CD4-positive, alpha-beta T cell (primary cell): ENCODE data around the gene ADSL. TPM values are rescaled to one million over a fixed set of nuclear protein-coding genes. Genes with fewer than 3 reads are reported as not detected.

Experiments
- ATAC-seq: fragments of 200-7000 bp; cut with Tn5 transposase; one replicate; pipeline ENCODE4 v1.10.0; 2022; ENCODE audit warnings: mild to moderate bottlenecking; ENCODE audit not compliant: poor library complexity
- CTCF ChIA-PET: fragments of 350-600 bp; sonication (Branson Sonifier 250); formaldehyde crosslinking; loops from one replicate; lab custom pipeline; 2021; ENCODE audit warnings: antibody characterized with exemption, inconsistent platforms; lab: Charles Lee
- POLR2A ChIA-PET: fragments of 350-600 bp; sonication (Branson Sonifier 250); formaldehyde crosslinking; loops from one replicate; lab custom pipeline; 2021; ENCODE audit warnings: antibody characterized with exemption, inconsistent platforms; lab: Charles Lee
- DNase-seq, 14 experiments: peaks; one replicate each; pipeline ENCODE4 v3.0.0-alpha.2; 2013 to 2020; ENCODE audit warnings: mixed read lengths in 2 of 14
- H3K27ac ChIP-seq, 2 donors: one replicate each; pipeline versions ENCODE4 v1.5.1 to v1.7.0; 2013; ENCODE audit warnings: low read length in 2 of 2, low read depth in 1 of 2, mild to moderate bottlenecking in 1 of 2
- H3K27me3 ChIP-seq, 2 experiments: 1 replicate in 1 of 2; 2 replicates in 1 of 2; pipeline versions ENCODE4 v1.6.1 to v1.7.0; 2013; ENCODE audit warnings: low read length in 2 of 2, control low read depth in 1 of 2, mild to moderate bottlenecking in 1 of 2, moderate library complexity in 1 of 2; ENCODE audit not compliant: insufficient read depth in 2 of 2, control insufficient read depth in 1 of 2
- H3K36me3 ChIP-seq: one replicate; pipeline ENCODE4 v1.6.1; 2013; ENCODE audit warnings: low read length, control low read depth; ENCODE audit not compliant: insufficient read depth
- H3K4me1 ChIP-seq: one replicate; pipeline ENCODE4 v1.6.1; 2013; ENCODE audit warnings: low read length, control low read depth; ENCODE audit not compliant: insufficient read depth
- H3K4me3 ChIP-seq: one replicate; pipeline ENCODE4 v1.5.1; 2013; ENCODE audit warnings: mild to moderate bottlenecking, low read length, moderate library complexity
- H3K9me3 ChIP-seq, 2 experiments: 1 replicate in 1 of 2; 2 replicates in 1 of 2; pipeline versions ENCODE4 v1.6.1 to v1.7.0; 2013; ENCODE audit warnings: low read length in 2 of 2, mild to moderate bottlenecking in 2 of 2, control low read depth in 1 of 2, moderate library complexity in 1 of 2; ENCODE audit not compliant: control insufficient read depth in 1 of 2, insufficient read depth in 1 of 2
- H3K27ac Mint-ChIP-seq: one replicate; pipeline ENCODE4 v1.8.0; 2020; ENCODE audit warnings: mixed read lengths
- H3K27me3 Mint-ChIP-seq: one replicate; pipeline ENCODE4 v1.8.0; 2021; ENCODE audit warnings: mixed read lengths
- H3K36me3 Mint-ChIP-seq: one replicate; pipeline ENCODE4 v1.8.0; 2021; ENCODE audit warnings: low read depth, mixed read lengths
- H3K4me1 Mint-ChIP-seq: one replicate; pipeline ENCODE4 v1.8.0; 2021; ENCODE audit warnings: low read depth, mixed read lengths
- H3K4me3 Mint-ChIP-seq: one replicate; pipeline ENCODE4 v1.8.0; 2020; ENCODE audit warnings: mild to moderate bottlenecking, mixed read lengths
- H3K9me3 Mint-ChIP-seq: one replicate; pipeline ENCODE4 v1.8.0; 2020; ENCODE audit warnings: mixed read lengths
- CTCF ChIP-seq: fragments of 200-600 bp; IDR thresholded peaks from one replicate; pipeline ENCODE4 v1.8.0; 2022; ENCODE audit warnings: antibody characterized with exemption, mild to moderate bottlenecking
- intact Hi-C, 2 experiments: fragments of 100-400 bp; cut with DNase I in 1 of 2; cut with micrococcal nuclease in 1 of 2; formaldehyde crosslinking; loops; one replicate each; pipeline versions ENCODE4 v1.15.1 to v1.9.0; 2023 to 2025; cut with DNase I, micrococcal nuclease
- total RNA-seq, 174 experiments: library from RNA in 2 of 174; stranded (reverse) in 2 of 174; gene quantifications; one replicate each; pipeline ENCODE4 v1.2.3 and lab custom pipeline; 2021 to 2026

ADSL gene
- total RNA-seq, 2 experiments from 2014 or later: 62.9 to 75.3 TPM

GRCh38 chr22:40361100-40361499, 14.8 kb downstream of the ADSL start:
- Histone ChIP-seq H3K9me3 (no peaks in the 10 kb centered on the region), H3K27me3 (no peaks in the 10 kb centered on the region), H3K4me1 (no peaks in the 10 kb centered on the region), H3K4me3 (no peak overlapping the region), H3K27ac (no peak overlapping the region), H3K36me3 (peaks cover 95% of the 10 kb centered on the region)
- DNase-seq (no peak), ATAC-seq (no peak)
- H3K36me3 Mint-ChIP-seq: peaks cover 98% of the 10 kb centered on the region
- CTCF ChIA-PET: interaction anchor here (0.7 kb wide), 1 partner anchor 513 kb away, joined by 3 read pairs; no protein-coding TSS in a partner anchor
- intact Hi-C loops: no loop called here
- no peaks in the 10 kb centered on the region for H3K9me3 Mint-ChIP-seq
- POLR2A ChIA-PET: interaction anchor here (0.9 kb wide), 1 partner anchor 141 kb away, joined by 3 read pairs; no protein-coding TSS in a partner anchor
- no peak overlapping the region for H3K27ac Mint-ChIP-seq
- TF ChIP-seq CTCF: no peak
- H3K27me3 Mint-ChIP-seq: no peaks in the 10 kb centered on the region
- no peak overlapping the region for H3K4me3 Mint-ChIP-seq
- no peaks in the 10 kb centered on the region for H3K4me1 Mint-ChIP-seq

GRCh38 chr22:40363059-40363458, 16.8 kb downstream of the ADSL start:
- POLR2A ChIA-PET: no interaction called here
- H3K4me3 Mint-ChIP-seq: no peak overlapping the region
- no peak overlapping the region for H3K4me3 ChIP-seq
- no peak for TF ChIP-seq CTCF
- H3K4me1 Mint-ChIP-seq: no peaks in the 10 kb centered on the region
- no peak for ATAC-seq
- no peak overlapping the region for H3K27ac ChIP-seq
- no peaks in the 10 kb centered on the region for H3K9me3 ChIP-seq
- H3K27me3 Mint-ChIP-seq: no peaks in the 10 kb centered on the region
- H3K27me3 ChIP-seq: no peaks in the 10 kb centered on the region
- intact Hi-C loops: no loop called here
- H3K36me3 ChIP-seq: peaks cover 97% of the 10 kb centered on the region
- H3K4me1 ChIP-seq: no peaks in the 10 kb centered on the region
- H3K9me3 Mint-ChIP-seq: no peaks in the 10 kb centered on the region
- CTCF ChIA-PET: interaction anchor here (1.0 kb wide), 1 partner anchor 15 kb away, joined by 3 read pairs; no protein-coding TSS in a partner anchor
- peak overlapping the region; percentile 65 for H3K27ac Mint-ChIP-seq
- no peak for DNase-seq
- H3K36me3 Mint-ChIP-seq: peaks cover 99% of the 10 kb centered on the region

DNA sequence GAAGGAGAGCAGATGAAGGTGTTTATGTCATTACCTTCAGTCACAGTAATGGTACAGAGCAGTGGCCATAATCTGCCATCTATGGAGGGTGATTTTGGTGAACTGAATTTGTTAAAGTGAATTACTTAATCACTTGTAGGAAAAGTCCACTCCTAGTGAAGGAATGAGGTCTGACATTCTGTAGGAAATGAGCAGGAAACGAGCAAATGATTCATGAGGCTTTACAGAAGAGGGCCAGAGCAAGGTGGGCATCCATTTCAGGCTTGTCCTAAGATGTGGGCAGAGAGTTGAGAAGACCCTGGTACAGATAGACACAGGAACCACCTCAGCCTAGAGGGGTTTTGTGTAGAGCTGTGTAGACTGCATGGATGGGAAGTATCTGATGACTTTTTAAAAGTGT, 18.1 kb downstream of the ADSL start:
- no peaks in the 10 kb centered on the region for H3K4me1 ChIP-seq
- H3K4me3 ChIP-seq: no peak overlapping the region
- peak overlapping the region in 1 of 2 donors; percentile 21 for H3K27ac ChIP-seq
- POLR2A ChIA-PET: interaction anchor here (1.0 kb wide), 1 partner anchor 24 kb away, joined by 3 read pairs; no protein-coding TSS in a partner anchor
- H3K27me3 ChIP-seq: no peaks in the 10 kb centered on the region
- ATAC-seq: no peak
- DNase-seq: no peak
- H3K27me3 Mint-ChIP-seq: no peaks in the 10 kb centered on the region
- no peak overlapping the region for H3K4me3 Mint-ChIP-seq
- H3K9me3 Mint-ChIP-seq: no peaks in the 10 kb centered on the region
- intact Hi-C loops: no loop called here
- H3K36me3 Mint-ChIP-seq: peaks cover 98% of the 10 kb centered on the region
- no peaks in the 10 kb centered on the region for H3K9me3 ChIP-seq
- CTCF ChIA-PET: interaction anchor here (0.7 kb wide), 1 partner anchor 32 kb away, joined by 3 read pairs; no protein-coding TSS in a partner anchor
- H3K4me1 Mint-ChIP-seq: no peaks in the 10 kb centered on the region
- H3K36me3 ChIP-seq: peaks cover 87% of the 10 kb centered on the region
- H3K27ac Mint-ChIP-seq: peak overlapping the region; percentile 43
- TF ChIP-seq CTCF: no peak
